ENCODE results near the gene MROH2B. TPM values are rescaled to one million over a fixed set of nuclear protein-coding genes. Genes with fewer than 3 reads are reported as not detected.
A peak's percentile ranks its signal among the peaks of the same experiment; 100 is the strongest.

Gene MROH2B
- total RNA-seq, 1 experiment from 2014 or later: not detected

DNA sequence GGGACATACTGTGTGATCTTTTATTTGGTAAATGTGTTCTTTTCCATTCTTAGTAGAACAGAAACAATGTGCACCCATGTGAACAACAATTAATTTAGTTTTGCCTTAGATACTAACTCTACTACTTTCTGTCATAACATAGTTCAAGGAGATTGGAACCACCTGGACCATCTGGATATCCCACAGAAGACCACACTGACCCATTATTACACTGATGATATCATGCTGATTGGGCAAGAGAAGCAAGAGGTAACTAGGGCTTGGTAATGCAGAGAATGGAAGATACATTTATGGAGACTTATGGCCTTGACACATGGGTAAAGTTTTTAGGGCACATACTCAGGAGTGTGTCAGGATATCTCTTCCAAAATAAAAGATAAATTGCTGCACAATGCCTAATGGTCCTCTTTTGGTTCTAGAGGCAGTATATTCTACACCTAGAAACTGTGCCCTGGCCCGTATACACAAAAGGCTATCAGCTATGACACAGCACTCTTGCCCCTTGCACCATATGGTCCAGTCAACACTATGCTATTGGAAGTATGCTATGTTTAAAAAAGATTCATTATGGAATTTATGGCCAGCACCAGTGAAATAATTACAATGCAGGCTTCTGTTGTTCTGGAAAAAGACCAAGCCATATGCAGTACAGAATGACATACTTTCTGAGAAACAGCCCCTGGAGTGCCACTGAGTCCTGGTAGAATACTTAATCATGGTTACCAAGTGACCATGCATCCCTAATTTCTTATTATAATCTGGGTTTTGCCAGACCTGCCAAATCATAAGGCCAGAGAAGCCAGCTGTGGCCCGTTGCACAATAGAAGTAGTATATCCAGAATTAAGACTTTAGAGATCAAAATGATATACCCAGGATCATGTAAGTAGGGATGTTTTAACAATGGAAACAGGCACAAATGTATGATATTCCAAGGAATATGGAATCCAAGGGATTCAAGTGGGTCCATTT is 41.6 kb upstream of the MROH2B start:
- no peak overlapping the region for H3K27ac Mint-ChIP-seq (ENCODE audit: low read depth, unreplicated experiment)
- TF ChIP-seq, protein P1, sequence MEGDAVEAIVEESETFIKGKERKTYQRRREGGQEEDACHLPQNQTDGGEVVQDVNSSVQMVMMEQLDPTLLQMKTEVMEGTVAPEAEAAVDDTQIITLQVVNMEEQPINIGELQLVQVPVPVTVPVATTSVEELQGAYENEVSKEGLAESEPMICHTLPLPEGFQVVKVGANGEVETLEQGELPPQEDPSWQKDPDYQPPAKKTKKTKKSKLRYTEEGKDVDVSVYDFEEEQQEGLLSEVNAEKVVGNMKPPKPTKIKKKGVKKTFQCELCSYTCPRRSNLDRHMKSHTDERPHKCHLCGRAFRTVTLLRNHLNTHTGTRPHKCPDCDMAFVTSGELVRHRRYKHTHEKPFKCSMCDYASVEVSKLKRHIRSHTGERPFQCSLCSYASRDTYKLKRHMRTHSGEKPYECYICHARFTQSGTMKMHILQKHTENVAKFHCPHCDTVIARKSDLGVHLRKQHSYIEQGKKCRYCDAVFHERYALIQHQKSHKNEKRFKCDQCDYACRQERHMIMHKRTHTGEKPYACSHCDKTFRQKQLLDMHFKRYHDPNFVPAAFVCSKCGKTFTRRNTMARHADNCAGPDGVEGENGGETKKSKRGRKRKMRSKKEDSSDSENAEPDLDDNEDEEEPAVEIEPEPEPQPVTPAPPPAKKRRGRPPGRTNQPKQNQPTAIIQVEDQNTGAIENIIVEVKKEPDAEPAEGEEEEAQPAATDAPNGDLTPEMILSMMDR (IDR thresholded peaks at IDR 0.05; ENCODE audit: unreplicated experiment): no peak
- H3K4me1 Mint-ChIP-seq (ENCODE audit: insufficient read depth, unreplicated experiment): no peaks in the 10 kb centered on the region
- H3K4me3 Mint-ChIP-seq (ENCODE audit: unreplicated experiment): no peak overlapping the region
- intact Hi-C loops (cut with micrococcal nuclease): loop anchor here (10.0 kb wide), 1 partner anchor 208 kb away; the partner anchor contains the start of gene C7
- no peaks in the 10 kb centered on the region for H3K9me3 Mint-ChIP-seq (ENCODE audit: unreplicated experiment)
- ChIA-PET CTCF (interaction anchor here (0.7 kb wide), 1 partner anchor 16 kb away, joined by 3 read pairs; no protein-coding TSS in a partner anchor), POLR2A (no interaction called here)
- no peaks in the 10 kb centered on the region for H3K27me3 Mint-ChIP-seq (ENCODE audit: insufficient read depth, unreplicated experiment)
- H3K36me3 Mint-ChIP-seq (ENCODE audit: insufficient read depth, unreplicated experiment): no peaks in the 10 kb centered on the region
- no TSS peak for BruUV-seq (replicated peaks)
- no peak for DNase-seq (ENCODE audit: unreplicated experiment)

DNA sequence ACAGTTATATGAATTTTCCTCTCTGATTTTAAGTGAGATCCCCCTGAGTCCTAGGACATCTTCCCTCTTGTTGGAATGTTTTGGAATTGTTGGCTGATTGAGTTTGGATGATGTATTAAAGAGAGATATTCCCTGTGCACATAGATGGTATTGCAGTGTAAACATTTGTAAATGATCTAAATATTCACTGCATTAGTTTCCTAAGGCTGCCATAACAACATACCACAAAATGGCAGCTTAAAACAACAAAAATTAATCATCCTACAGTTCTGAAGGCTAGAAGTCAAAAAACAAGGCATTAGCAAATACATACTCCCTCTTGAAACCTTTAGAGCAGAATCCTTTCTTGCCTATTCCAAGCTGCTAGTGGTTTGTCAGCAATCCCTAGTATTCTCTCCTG is 38.0 kb upstream of the MROH2B start:
- Mint-ChIP-seq H3K36me3 (ENCODE audit: insufficient read depth, unreplicated experiment) (no peaks in the 10 kb centered on the region), H3K9me3 (ENCODE audit: unreplicated experiment) (no peaks in the 10 kb centered on the region), H3K4me3 (ENCODE audit: unreplicated experiment) (no peak overlapping the region), H3K27ac (ENCODE audit: low read depth, unreplicated experiment) (no peak overlapping the region), H3K4me1 (ENCODE audit: insufficient read depth, unreplicated experiment) (no peaks in the 10 kb centered on the region), H3K27me3 (ENCODE audit: insufficient read depth, unreplicated experiment) (no peaks in the 10 kb centered on the region)
- POLR2A ChIA-PET: no interaction called here
- CTCF ChIA-PET: no interaction called here
- DNase-seq (ENCODE audit: unreplicated experiment): no peak
- TF ChIP-seq, protein P1 (IDR thresholded peaks at IDR 0.05; ENCODE audit: unreplicated experiment): no peak
- BruUV-seq (replicated peaks): no TSS peak
- intact Hi-C loops (cut with micrococcal nuclease): no loop called here

DNA sequence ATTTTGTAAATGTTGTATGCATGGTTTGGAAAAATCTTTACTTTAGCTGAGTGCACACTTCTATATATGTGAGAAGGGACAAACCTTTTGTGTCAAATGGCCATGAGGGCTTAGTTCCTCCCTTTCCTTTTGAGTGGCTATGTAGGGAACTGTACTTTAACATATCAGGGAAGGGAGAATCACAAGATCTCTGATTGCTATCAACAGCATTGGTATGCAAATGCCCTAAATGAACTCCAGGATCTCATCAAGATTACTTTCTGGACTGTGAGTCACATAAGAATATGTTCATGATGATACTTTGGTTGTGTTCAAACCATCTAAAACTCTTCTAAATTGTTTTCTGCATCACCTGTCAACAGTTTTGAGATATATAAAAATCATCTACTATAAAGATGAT is 31.2 kb upstream of the MROH2B start:
- Mint-ChIP-seq H3K27me3 (ENCODE audit: insufficient read depth, unreplicated experiment) (no peaks in the 10 kb centered on the region), H3K36me3 (ENCODE audit: insufficient read depth, unreplicated experiment) (no peaks in the 10 kb centered on the region), H3K4me3 (ENCODE audit: unreplicated experiment) (no peak overlapping the region), H3K27ac (ENCODE audit: low read depth, unreplicated experiment) (no peak overlapping the region), H3K9me3 (ENCODE audit: unreplicated experiment) (no peaks in the 10 kb centered on the region), H3K4me1 (ENCODE audit: insufficient read depth, unreplicated experiment) (no peaks in the 10 kb centered on the region)
- ChIA-PET POLR2A (no interaction called here), CTCF (no interaction called here)
- BruUV-seq (replicated peaks): no TSS peak
- intact Hi-C loops (cut with micrococcal nuclease): no loop called here
- DNase-seq (ENCODE audit: unreplicated experiment): no peak
- TF ChIP-seq, protein P1 (IDR thresholded peaks at IDR 0.05; ENCODE audit: unreplicated experiment): no peak

DNA sequence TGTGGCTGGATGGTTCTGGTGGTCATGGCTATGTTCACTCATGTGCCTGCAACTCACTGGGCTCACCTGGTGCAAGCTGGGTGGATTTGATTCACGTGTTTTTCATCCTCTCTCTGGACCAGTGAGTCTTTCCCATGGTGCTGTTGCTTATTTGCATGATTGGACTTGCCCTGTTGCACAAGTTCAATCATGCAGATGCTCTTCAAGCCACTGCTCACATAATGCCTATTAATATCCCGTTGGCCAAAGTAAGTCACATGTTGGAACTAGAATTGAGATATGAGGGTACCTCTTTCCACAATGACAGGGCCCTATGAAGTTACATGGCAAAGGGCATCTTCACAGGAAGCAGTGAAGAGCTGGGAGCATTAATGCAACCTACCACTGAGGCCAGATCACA is 26.5 kb upstream of the MROH2B start:
- no peaks in the 10 kb centered on the region for H3K9me3 Mint-ChIP-seq (ENCODE audit: unreplicated experiment)
- intact Hi-C loops (cut with micrococcal nuclease): no loop called here
- DNase-seq (ENCODE audit: unreplicated experiment): peak; percentile 33

More for the DNA sequence above, 26.5 kb upstream of the MROH2B start:
- Mint-ChIP-seq H3K27ac (ENCODE audit: low read depth, unreplicated experiment) (no peak overlapping the region), H3K36me3 (ENCODE audit: insufficient read depth, unreplicated experiment) (no peaks in the 10 kb centered on the region), H3K27me3 (ENCODE audit: insufficient read depth, unreplicated experiment) (no peaks in the 10 kb centered on the region), H3K4me3 (ENCODE audit: unreplicated experiment) (no peak overlapping the region), H3K4me1 (ENCODE audit: insufficient read depth, unreplicated experiment) (no peaks in the 10 kb centered on the region)
- no TSS peak for BruUV-seq (replicated peaks)
- TF ChIP-seq, protein P1 (IDR thresholded peaks at IDR 0.05; ENCODE audit: unreplicated experiment): no peak
- ChIA-PET CTCF (no interaction called here), POLR2A (no interaction called here)
